ENCODE results near the gene POLR2J3.
"Not testable (repeated sequence)": the region's sequence is repeated elsewhere in the genome, so short reads cannot be mapped to it uniquely, and the experiment has no call there.

DNA sequence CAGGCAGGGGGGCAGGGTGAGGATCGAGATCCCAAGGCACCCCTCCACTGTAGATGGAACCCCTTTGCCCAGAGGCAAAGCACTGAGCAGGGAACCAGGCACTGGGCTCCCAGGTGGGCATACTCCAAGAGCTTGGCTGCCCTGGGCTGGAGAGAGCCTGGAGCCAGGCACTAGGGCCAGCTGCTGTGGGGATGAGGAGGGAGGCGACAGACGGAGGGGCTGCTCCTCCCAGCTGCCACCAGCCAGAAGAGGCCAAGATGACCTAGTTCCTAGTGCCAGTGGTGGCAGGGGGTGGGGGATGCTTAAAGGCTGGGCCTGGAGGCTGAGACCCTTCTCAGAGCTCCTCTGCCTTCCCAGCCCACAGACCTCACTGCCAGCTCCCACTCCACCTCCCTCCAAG is 42.5 kb upstream of the POLR2J3 start:
- TF ChIP-seq, protein P1, sequence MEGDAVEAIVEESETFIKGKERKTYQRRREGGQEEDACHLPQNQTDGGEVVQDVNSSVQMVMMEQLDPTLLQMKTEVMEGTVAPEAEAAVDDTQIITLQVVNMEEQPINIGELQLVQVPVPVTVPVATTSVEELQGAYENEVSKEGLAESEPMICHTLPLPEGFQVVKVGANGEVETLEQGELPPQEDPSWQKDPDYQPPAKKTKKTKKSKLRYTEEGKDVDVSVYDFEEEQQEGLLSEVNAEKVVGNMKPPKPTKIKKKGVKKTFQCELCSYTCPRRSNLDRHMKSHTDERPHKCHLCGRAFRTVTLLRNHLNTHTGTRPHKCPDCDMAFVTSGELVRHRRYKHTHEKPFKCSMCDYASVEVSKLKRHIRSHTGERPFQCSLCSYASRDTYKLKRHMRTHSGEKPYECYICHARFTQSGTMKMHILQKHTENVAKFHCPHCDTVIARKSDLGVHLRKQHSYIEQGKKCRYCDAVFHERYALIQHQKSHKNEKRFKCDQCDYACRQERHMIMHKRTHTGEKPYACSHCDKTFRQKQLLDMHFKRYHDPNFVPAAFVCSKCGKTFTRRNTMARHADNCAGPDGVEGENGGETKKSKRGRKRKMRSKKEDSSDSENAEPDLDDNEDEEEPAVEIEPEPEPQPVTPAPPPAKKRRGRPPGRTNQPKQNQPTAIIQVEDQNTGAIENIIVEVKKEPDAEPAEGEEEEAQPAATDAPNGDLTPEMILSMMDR (conservative IDR thresholded peaks at IDR 0.05; ENCODE audit: low read depth, low read length), result not testable (repeated sequence)
- TF ChIP-seq EZH2 (IDR thresholded peaks at IDR 0.05; ENCODE audit: low read length, unreplicated experiment); EZH2phosphoT487 (IDR thresholded peaks at IDR 0.05; ENCODE audit: borderline replicate concordance, low read length): not testable (repeated sequence)
